ENCODE measurements around the gene MAGI2. TPM values are rescaled to one million over a fixed set of nuclear protein-coding genes. Genes with fewer than 3 reads are reported as not detected.

Gene MAGI2
- total RNA-seq, 1 donor from 2014 or later, result 6.0 TPM

GRCh38 chr7:78206769-78207168 is 1246.7 kb downstream of the MAGI2 start:
- no peak for DNase-seq (ENCODE audit: low read depth)

- DNase-seq (ENCODE audit: low read depth), result no peak
Measured at GRCh38 chr7:78203042-78203720, 1250.3 kb downstream of the MAGI2 start.

- DNase-seq (ENCODE audit: low read depth), result no peak
Measured at GRCh38 chr7:78198756-78199155, 1254.7 kb downstream of the MAGI2 start.

- DNase-seq (ENCODE audit: low read depth), result peak; percentile 22
Measured at GRCh38 chr7:78197447-78197846, 1256.0 kb downstream of the MAGI2 start.

- no peak for DNase-seq (ENCODE audit: low read depth)
Measured at GRCh38 chr7:78195281-78195680, 1258.2 kb downstream of the MAGI2 start.

GRCh38 chr7:78194611-78195010 is 1258.9 kb downstream of the MAGI2 start:
- no peak for DNase-seq (ENCODE audit: low read depth)

- DNase-seq (ENCODE audit: low read depth), result no peak
Measured at GRCh38 chr7:78191475-78192079, 1261.9 kb downstream of the MAGI2 start.

- no peak for DNase-seq (ENCODE audit: low read depth)
Measured at GRCh38 chr7:78189762-78190161, 1263.7 kb downstream of the MAGI2 start.

GRCh38 chr7:78185149-78185745 is 1268.2 kb downstream of the MAGI2 start:
- peak; percentile 45 for DNase-seq (ENCODE audit: low read depth)

GRCh38 chr7:78184299-78184698 is 1269.2 kb downstream of the MAGI2 start:
- no peak for DNase-seq (ENCODE audit: low read depth)

- DNase-seq (ENCODE audit: low read depth), result no peak
Measured at GRCh38 chr7:78179827-78180477, 1273.5 kb downstream of the MAGI2 start.

GRCh38 chr7:78179211-78179610 is 1274.3 kb downstream of the MAGI2 start:
- DNase-seq (ENCODE audit: low read depth), result no peak

GRCh38 chr7:78178319-78178718 is 1275.1 kb downstream of the MAGI2 start:
- DNase-seq (ENCODE audit: low read depth), result peak; percentile 67

GRCh38 chr7:78176171-78176570 is 1277.3 kb downstream of the MAGI2 start:
- DNase-seq (ENCODE audit: low read depth), result no peak

- no peak for DNase-seq (ENCODE audit: low read depth)
Measured at GRCh38 chr7:78175330-78176100, 1278.0 kb downstream of the MAGI2 start.

- DNase-seq (ENCODE audit: low read depth), result no peak
Measured at GRCh38 chr7:78173666-78174065, 1279.8 kb downstream of the MAGI2 start.

GRCh38 chr7:78172933-78173591 is 1280.4 kb downstream of the MAGI2 start:
- DNase-seq (ENCODE audit: low read depth), result no peak

GRCh38 chr7:78172267-78172757 is 1281.2 kb downstream of the MAGI2 start:
- no peak for DNase-seq (ENCODE audit: low read depth)

GRCh38 chr7:78171398-78171797 is 1282.1 kb downstream of the MAGI2 start:
- DNase-seq (ENCODE audit: low read depth), result no peak

GRCh38 chr7:78170815-78171214 is 1282.7 kb downstream of the MAGI2 start:
- no peak for DNase-seq (ENCODE audit: low read depth)

GRCh38 chr7:78169992-78170391 is 1283.5 kb downstream of the MAGI2 start:
- no peak for DNase-seq (ENCODE audit: low read depth)

All from myocyte (in vitro differentiated cells).